Measurements from ENCODE around the gene RHOH. TPM values are rescaled to one million over a fixed set of nuclear protein-coding genes. Genes with fewer than 3 reads are reported as not detected.

RHOH gene
- total RNA-seq, 1 experiment from 2014 or later: not detected

DNA sequence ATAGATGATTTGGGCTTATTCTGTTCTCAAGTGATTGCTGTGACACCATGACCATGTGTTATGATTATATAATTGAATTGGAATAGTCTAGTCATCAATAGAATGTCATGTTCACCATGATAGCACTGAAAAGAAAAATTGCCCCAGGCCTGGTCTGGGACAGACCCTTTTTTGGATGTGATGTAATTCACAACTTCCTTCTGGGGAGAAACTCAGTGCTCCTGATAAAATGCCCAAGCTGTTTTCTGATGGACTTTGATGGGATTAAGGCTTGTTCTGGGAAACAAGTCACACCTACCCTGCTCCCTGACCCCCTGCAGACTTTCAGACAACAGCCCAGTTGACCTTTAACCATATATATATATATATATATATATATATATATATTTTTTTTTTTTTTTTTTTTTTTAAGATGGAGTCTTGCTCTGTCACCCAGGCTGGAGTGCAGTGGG is 65.3 kb downstream of the RHOH start:
- no TSS peak for BruUV-seq (replicated peaks)

GRCh38 chr4:40262861-40263260 is 66.0 kb downstream of the RHOH start:
- 0 out of 2 replicates have a peak, but pooled peaks cover 5% of the 10 kb centered on the region for H3F3A ChIP-seq (ENCODE audit: insufficient read depth, low read depth)

More for the DNA sequence above, 65.3 kb downstream of the RHOH start:
- no peak overlapping the region; the same call in 1 of the 2 replicates for H2AFZ ChIP-seq
- CTCF ChIA-PET: no interaction called here
- H3K4me1 ChIP-seq (replicated peaks; ENCODE audit: insufficient read depth): peaks cover 7% of the 10 kb centered on the region; the same call in 1 of the 2 replicates
- no peaks in the 10 kb centered on the region for H3K79me2 ChIP-seq (ENCODE audit: low read depth)
- H3K4me3 ChIP-seq: no peak overlapping the region
- H3K27ac ChIP-seq: no peak overlapping the region
- H3K9me3 ChIP-seq (ENCODE audit: insufficient read depth, low read depth): no peaks in the 10 kb centered on the region
- H3K27me3 ChIP-seq (ENCODE audit: insufficient read depth, low read depth): no peaks in the 10 kb centered on the region
- no peak for DNase-seq
- H3K36me3 ChIP-seq (ENCODE audit: low read depth): no peaks in the 10 kb centered on the region
- no peaks in the 10 kb centered on the region for H3K9me2 ChIP-seq (ENCODE audit: insufficient read depth)
- no peak overlapping the region for H3K4me2 ChIP-seq
- TF ChIP-seq, protein P1, sequence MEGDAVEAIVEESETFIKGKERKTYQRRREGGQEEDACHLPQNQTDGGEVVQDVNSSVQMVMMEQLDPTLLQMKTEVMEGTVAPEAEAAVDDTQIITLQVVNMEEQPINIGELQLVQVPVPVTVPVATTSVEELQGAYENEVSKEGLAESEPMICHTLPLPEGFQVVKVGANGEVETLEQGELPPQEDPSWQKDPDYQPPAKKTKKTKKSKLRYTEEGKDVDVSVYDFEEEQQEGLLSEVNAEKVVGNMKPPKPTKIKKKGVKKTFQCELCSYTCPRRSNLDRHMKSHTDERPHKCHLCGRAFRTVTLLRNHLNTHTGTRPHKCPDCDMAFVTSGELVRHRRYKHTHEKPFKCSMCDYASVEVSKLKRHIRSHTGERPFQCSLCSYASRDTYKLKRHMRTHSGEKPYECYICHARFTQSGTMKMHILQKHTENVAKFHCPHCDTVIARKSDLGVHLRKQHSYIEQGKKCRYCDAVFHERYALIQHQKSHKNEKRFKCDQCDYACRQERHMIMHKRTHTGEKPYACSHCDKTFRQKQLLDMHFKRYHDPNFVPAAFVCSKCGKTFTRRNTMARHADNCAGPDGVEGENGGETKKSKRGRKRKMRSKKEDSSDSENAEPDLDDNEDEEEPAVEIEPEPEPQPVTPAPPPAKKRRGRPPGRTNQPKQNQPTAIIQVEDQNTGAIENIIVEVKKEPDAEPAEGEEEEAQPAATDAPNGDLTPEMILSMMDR (conservative IDR thresholded peaks at IDR 0.05): no peak
- TF ChIP-seq EZH2 (IDR thresholded peaks at IDR 0.05; ENCODE audit: low read depth): no peak
- H3F3A ChIP-seq (ENCODE audit: insufficient read depth, low read depth): peaks cover 9% of the 10 kb centered on the region
- intact Hi-C loops (cut with micrococcal nuclease; ENCODE audit: unreplicated experiment): no loop called here
- POLR2A ChIA-PET (ENCODE audit: unreplicated experiment): interaction anchor here (0.5 kb wide), 1 partner anchor 366 kb away, joined by 3 read pairs; no protein-coding TSS in a partner anchor
- H4K20me1 ChIP-seq (ENCODE audit: insufficient read depth): no peaks in the 10 kb centered on the region

GRCh38 chr4:40264497-40264896 is 67.7 kb downstream of the RHOH start:
- Histone ChIP-seq H3K79me2 (ENCODE audit: low read depth) (no peaks in the 10 kb centered on the region), H3K36me3 (ENCODE audit: low read depth) (no peaks in the 10 kb centered on the region), H3K4me3 (no peak overlapping the region), H2AFZ (no peak overlapping the region), H3K9me2 (ENCODE audit: insufficient read depth) (0 out of 2 replicates have a peak, but pooled peaks cover 5% of the 10 kb centered on the region), H3K27me3 (ENCODE audit: insufficient read depth, low read depth) (no peaks in the 10 kb centered on the region), H3K9me3 (ENCODE audit: insufficient read depth, low read depth) (no peaks in the 10 kb centered on the region), H3F3A (ENCODE audit: insufficient read depth, low read depth) (0 out of 2 replicates have a peak, but pooled peaks cover 5% of the 10 kb centered on the region), H3K27ac (no peak overlapping the region), H4K20me1 (ENCODE audit: insufficient read depth) (no peaks in the 10 kb centered on the region), H3K4me1 (replicated peaks; ENCODE audit: insufficient read depth) (peaks cover 5% of the 10 kb centered on the region; the same call in 1 of the 2 replicates), H3K4me2 (no peak overlapping the region)
- no TSS peak for BruUV-seq (replicated peaks)
- ChIA-PET CTCF (no interaction called here), POLR2A (ENCODE audit: unreplicated experiment) (no interaction called here)
- TF ChIP-seq, protein P1 (conservative IDR thresholded peaks at IDR 0.05): no peak
- no peak for TF ChIP-seq EZH2 (IDR thresholded peaks at IDR 0.05; ENCODE audit: low read depth)
- DNase-seq: peak in 1 of 2 experiments; percentile 53
- intact Hi-C loops (cut with micrococcal nuclease; ENCODE audit: unreplicated experiment): no loop called here

More at GRCh38 chr4:40262861-40263260, 66.0 kb downstream of the RHOH start:
- H3K36me3 ChIP-seq (ENCODE audit: low read depth): no peaks in the 10 kb centered on the region
- 0 out of 2 replicates have a peak, but pooled peaks cover 4% of the 10 kb centered on the region for H3K9me2 ChIP-seq (ENCODE audit: insufficient read depth)
- H3K4me3 ChIP-seq: no peak overlapping the region
- no peak overlapping the region for H2AFZ ChIP-seq
- TF ChIP-seq, protein P1 (conservative IDR thresholded peaks at IDR 0.05): no peak
- no peak for TF ChIP-seq EZH2 (IDR thresholded peaks at IDR 0.05; ENCODE audit: low read depth)
- no peak overlapping the region for H3K4me2 ChIP-seq
- CTCF ChIA-PET: no interaction called here
- intact Hi-C loops (cut with micrococcal nuclease; ENCODE audit: unreplicated experiment): no loop called here
- H4K20me1 ChIP-seq (ENCODE audit: insufficient read depth): no peaks in the 10 kb centered on the region
- H3K27ac ChIP-seq: no peak overlapping the region
- DNase-seq: no peak
- H3K9me3 ChIP-seq (ENCODE audit: insufficient read depth, low read depth): no peaks in the 10 kb centered on the region
- H3K27me3 ChIP-seq (ENCODE audit: insufficient read depth, low read depth): no peaks in the 10 kb centered on the region
- no peaks in the 10 kb centered on the region for H3K79me2 ChIP-seq (ENCODE audit: low read depth)
- peaks cover 5% of the 10 kb centered on the region; the same call in 1 of the 2 replicates for H3K4me1 ChIP-seq (replicated peaks; ENCODE audit: insufficient read depth)
- BruUV-seq (replicated peaks): no TSS peak
- POLR2A ChIA-PET (ENCODE audit: unreplicated experiment): interaction anchor here (0.5 kb wide), 1 partner anchor 365 kb away, joined by 3 read pairs; no protein-coding TSS in a partner anchor

All from PC-9 (cell line).